Measurements from ENCODE around the gene PRXL2B.
"Not testable (repeated sequence)": the region's sequence is repeated elsewhere in the genome, so short reads cannot be mapped to it uniquely, and the experiment has no call there.

PRXL2B gene

DNA sequence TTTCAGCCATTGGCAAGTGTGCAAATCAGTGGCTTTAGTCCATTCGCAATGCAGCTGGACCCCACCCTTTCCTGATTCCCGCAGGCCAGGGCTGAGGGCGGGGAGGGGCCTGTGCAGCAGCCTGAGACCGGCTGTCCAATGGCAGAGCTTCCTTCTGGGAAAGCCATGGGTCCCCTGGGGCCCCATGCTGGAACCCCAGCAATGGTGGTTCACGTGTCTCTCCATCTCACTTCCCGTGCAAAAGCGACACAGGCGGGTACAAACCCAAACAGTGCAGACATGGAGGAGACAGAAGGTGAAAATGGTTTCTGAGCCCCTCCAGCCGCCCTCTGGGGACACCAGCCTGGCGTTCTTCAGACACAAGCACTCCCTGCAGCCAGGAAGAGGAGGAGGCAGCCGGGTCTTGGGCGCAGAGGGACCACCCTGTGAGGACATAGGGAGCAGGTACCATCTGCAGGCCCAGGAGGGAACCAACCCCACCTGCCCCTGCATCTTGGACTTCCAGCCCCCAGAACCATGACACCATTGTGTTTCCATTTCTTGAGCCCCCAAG lies 36.2 kb upstream of the PRXL2B start:
- not testable (repeated sequence) for DNase-seq (ENCODE audit: low spot score)

DNA sequence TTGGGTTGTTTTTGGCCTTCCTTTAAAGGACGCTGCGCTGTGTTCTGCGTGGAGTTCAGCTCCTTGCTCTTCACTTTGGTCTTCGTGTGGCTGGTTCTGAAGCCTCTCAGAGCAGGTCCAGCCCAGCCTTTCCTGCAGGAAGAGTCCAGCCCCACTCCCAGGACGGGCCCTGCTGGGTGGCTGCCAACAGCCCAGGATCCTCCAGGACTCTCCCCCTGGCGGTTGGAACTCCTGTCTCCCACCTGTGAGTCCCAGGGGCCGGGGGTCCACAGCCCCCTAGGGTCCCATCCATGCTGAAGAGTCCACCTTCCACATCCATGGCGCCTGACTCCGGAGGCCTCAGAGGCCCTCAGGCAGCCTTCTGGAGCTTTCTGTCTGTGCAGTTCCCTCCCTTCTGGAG lies 35.0 kb upstream of the PRXL2B start:
- DNase-seq (ENCODE audit: low spot score), result not testable (repeated sequence)

DNA sequence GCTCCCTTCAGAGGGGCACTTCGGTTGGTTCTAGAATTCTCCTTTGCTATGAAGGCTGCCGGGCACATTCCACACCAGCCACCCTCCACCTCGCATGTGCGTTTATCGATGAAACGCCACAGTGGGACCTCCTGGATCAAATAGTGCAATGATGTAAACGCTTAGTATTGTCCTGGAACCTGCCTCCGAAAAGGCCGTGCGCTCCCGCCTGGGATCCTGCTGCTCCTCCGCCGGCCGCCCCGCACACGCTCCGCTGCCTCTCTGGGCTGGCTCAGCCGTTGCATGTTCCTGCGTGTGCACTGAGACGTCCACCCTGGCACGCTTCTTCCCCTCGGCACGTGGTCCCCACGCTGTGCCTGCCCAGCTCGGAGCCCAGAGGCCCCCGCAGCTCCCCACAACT lies 34.4 kb upstream of the PRXL2B start:
- DNase-seq (ENCODE audit: low spot score), result no peak

DNA sequence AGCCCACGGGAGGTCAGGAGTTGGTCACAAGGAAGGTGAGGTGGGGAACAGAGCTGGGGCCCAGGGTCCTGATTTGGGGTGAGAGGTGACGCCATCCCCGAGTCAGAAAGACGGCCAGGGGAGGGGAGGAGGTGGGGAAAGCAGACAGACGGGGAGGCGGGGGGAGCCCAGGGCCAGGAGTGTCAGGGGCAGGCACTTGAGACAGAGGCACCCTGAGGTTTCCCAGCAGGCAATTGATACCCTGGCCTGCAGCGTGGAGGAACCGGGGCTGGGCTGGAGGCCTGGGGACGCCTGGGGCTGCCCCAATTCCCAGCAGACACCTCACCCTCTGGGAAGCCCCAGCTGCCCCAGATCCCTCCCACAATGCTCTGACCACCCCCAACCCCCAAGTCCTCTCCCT lies 33.5 kb upstream of the PRXL2B start:
- DNase-seq (ENCODE audit: low spot score), result not testable (repeated sequence)

DNA sequence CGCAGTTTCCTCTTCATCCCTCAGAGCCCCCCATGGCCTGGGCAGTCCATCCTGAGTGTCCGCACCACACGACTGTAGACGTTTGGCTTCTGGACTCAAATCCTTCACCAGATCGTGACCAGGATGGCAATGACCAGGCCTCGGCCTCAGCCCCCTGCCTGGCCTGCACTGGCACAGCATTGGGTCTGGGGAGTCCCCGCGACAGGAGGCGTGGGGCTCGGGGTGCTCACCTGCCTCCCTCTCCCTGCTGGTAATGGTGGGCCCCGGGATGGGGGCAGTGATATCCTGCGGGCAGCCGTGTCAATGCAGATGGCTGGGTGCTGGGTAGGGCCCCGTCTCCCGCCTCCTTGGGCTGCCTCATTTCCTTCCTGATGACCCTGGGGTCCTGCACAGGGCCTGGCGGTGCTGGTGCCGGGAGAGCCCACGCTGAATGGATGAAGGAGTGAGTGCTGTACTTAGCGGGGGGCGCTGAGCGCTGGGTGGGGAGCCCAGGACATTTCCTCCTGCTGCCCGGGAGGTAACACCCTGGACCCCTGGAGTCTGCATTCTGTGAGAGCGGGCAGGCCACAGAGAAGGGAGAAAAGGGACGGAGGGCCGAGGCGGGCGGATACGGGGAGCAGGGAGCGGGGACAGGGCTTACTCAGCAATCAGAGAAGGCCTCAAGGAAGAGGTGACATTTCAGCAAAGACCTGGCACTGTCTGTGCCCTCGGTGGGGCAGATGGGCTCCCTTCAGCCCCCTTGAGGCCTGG lies 32.5 kb upstream of the PRXL2B start:
- no peak for DNase-seq (ENCODE audit: low spot score)

DNA sequence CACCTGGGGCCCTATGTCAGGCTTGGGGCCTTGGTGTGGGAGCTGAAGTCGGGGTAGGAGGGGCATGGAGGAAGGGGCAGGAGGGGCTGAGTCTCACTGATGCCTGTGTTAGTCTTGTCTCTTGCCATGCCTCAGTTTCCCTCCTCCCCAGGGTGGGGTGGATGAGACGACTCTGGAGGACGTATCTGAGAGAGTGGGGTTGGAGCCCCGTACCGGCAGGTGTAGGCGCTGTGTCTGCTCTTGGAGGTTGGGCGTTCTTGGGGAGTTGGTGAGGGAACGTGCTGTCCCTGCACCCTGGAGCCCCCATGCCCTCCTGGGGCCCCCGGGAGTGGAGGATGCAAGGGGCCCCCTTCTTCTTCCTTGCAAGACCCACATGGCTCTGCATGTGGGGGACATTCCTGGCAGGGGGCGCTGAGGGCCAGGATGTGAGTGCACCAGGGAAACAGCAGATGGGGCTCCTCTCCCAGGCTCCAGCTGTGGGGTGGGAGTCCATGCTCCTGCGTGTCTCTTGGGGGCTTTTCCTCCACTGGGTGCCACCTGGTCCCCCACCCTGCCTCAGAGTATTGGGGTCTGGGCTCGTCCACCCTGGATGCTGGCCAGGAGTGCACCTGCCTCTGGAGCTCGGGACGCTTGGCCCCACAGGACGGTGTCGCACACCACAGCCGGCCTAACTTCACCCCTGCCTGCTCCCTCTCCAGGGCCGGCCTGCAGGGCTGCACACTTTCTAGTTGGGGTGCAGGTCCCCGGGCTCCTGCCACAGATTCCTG lies 31.8 kb upstream of the PRXL2B start:
- DNase-seq (ENCODE audit: low spot score), result no peak

DNA sequence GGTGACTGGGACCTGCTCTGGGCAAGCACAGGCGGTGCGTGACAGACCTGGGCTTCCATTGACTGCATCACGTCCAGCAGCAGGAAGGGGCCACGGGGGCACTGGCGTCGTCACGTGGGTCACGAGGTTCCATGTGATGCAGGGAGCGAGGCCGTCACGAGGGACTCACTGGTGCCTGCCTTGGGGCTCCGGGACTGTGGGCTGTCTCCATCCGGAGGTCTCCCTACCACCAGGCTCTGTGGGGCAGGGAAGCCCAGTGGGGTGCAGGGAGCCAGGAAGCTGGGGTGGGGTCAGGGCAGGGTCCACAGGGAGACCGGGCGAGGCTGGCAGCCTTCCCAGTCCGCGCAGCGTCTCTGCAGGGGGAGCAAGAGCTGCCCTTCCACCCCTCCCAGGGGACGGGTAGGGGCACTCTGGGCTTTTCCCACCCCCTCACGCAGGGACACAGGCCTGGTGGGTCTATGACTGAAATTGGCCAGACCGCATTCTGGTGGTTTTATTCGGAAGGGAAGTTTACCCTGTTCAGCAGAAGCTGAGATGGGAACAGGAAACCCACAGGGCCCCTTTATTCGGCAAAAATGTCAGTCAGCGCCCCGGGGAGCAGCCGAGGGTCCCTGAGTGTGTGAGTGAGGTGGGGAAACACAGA lies 30.8 kb upstream of the PRXL2B start:
- no peak for DNase-seq (ENCODE audit: low spot score)

DNA sequence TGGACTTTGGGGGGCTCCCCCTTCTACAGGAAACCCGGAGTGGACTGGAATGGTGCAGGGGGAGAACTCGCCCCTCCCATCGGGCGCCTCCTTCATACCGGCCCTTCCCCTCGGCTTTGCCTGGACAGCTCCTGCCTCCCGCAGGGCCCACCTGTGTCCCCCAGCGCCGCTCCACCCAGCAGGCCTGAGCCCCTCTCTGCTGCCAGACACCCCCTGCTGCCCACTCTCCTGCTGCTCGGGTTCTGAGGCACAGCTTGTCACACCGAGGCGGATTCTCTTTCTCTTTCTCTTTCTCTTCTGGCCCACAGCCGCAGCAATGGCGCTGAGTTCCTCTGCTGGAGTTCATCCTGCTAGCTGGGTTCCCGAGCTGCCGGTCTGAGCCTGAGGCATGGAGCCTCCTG lies 30.3 kb upstream of the PRXL2B start, which contains the start of gene TNFRSF14:
TSS of gene TNFRSF14 (plus strand) at position 95 of the 401 bp plus-strand sequence. CDS start at position 389, 294 bp downstream.
- DNase-seq (ENCODE audit: low spot score), result no peak

DNA sequence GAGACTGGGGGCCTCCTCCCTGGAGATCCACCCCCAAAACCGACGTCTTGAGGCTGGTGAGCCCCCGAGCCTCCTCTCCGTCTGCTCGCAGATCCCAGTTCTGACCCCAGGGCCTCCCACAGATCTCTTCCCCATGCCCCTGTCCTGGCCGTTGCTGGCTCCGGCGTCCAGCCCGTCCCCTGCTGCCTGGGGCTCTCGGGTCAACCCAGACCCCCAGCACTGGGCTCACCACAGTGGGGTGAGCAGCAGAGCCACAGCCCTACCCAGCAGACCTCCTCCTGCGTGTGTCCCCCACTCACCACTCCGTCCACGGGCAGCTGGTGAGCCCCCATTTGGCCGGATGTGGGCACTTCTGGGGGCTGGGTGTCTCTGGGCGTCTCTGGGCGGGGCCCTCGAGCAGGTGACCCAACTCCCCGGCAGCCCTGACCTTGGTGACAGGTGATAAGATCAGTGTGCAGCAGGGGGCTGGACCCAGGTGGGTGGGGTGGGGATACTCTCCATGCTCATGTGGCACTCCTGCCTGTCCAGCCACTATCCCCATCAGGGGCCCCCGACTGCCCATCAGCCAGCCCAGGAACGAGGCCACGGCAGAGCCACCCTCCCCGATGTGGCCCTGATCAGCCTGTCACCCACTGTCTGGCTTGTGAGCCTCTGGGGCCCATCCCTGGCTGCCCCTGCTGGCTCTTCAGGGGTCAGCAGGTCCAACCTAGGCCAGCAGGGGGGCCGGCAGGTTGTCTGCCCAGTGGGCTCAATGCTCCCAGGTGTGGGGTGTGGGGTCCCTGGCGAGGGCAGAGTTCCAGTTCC lies 29.7 kb upstream of the PRXL2B start:
- DNase-seq (ENCODE audit: low spot score), result no peak

DNA sequence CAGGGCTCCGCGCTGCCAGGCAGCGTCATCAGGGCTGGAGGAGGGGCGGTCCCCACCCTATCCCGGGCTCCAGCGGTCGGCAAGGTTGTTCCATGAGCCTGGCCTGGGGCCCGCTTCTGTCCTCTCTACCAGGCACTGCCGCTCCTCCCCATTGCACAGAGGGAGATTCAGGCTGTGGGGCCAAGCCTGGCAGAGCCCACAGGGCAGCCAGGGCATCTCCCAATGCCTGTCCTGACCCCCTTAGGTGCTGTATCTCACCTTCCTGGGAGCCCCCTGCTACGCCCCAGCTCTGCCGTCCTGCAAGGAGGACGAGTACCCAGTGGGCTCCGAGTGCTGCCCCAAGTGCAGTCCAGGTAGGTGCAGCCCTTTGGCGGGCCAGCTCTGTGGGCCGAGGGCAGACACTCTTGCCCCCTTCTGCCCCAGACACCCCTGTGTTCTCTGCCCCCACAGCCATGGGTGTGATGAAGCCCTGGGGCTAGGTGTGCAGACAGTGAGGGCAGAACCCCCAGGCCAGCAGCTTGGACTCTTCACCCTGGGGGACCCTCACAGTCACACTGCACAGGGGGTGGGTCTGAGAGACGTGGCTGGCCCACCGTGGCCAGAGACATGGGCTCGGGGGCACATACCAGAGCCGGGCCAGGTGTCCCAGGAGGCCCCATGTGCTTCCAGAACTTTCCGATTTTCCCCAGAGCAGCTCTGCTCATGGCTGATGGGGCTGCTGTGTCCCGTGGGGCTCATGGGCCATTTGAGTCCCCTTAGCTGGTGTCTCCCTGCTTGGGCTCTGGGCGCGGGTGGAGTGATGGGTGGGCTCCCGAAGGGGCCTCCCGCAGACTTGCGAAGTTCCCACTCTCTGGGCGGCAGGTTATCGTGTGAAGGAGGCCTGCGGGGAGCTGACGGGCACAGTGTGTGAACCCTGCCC lies 28.8 kb upstream of the PRXL2B start:
- no peak for DNase-seq (ENCODE audit: low spot score)

DNA sequence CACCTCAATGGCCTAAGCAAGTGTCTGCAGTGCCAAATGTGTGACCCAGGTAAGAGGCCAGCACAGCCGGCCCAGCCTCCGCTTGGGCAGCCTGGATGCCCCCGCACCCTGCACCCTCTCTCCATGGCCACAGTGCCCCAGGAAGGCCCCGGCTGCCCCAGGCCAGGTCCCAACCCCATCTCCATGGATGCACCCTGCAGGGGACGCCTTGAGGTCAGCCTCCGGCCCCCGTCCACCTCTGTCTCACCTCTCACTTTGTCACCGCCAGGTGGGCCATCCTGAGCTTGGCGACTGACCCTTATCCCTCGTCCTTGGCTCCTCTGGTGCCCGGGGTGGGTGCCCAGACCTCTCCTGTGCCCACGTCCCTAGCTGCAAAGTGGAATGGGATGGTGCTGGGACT lies 28.2 kb upstream of the PRXL2B start:
- no peak for DNase-seq (ENCODE audit: low spot score)

DNA sequence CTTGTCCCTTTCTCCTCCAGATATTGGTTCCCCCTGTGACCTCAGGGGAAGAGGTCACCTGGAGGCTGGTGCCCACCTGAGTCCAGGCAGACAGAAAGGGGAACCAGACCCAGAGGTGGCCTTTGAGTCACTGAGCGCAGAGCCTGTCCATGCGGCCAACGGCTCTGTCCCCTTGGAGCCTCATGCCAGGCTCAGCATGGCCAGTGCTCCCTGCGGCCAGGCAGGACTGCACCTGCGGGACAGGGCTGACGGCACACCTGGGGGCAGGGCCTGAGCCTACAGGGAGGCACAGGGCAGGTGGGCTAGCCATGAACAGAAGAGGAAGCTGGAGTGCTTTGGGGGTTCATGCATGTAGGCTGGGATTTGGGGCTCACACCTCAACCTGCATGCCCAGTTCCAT lies 27.7 kb upstream of the PRXL2B start:
- DNase-seq (ENCODE audit: low spot score), result no peak

DNA sequence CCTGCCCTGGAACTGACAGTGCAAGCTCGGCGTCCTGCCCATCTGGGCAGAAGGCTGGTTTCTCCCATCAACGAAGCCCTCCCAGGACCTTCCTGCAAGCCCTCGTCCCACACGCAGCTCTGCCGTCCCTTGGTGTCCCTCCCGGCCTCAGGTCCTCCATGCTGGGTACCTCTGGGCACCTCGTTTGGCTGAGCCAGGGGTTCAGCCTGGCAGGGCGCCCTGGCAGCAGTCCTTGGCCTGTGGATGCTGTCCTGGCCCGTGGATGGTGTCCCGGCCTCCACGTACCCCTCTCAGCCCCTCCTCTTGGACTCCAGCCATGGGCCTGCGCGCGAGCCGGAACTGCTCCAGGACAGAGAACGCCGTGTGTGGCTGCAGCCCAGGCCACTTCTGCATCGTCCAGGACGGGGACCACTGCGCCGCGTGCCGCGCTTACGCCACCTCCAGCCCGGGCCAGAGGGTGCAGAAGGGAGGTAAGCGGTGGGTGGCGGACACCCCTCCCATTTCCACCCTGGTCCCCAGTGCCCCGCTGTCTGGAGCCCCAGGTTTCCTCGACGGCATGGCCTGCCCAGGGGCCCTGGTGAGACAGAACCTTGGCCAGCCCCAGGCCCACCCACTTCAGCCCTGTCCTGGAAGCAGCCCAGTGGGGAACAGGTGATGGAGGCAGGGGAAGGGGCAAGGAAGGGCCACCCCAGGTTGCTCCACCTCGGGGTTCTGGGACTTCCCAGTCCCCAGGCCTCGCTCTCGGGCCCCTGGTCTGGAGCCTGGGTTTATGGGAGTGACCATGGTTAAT lies 26.9 kb upstream of the PRXL2B start:
- DNase-seq (ENCODE audit: low spot score), result no peak

DNA sequence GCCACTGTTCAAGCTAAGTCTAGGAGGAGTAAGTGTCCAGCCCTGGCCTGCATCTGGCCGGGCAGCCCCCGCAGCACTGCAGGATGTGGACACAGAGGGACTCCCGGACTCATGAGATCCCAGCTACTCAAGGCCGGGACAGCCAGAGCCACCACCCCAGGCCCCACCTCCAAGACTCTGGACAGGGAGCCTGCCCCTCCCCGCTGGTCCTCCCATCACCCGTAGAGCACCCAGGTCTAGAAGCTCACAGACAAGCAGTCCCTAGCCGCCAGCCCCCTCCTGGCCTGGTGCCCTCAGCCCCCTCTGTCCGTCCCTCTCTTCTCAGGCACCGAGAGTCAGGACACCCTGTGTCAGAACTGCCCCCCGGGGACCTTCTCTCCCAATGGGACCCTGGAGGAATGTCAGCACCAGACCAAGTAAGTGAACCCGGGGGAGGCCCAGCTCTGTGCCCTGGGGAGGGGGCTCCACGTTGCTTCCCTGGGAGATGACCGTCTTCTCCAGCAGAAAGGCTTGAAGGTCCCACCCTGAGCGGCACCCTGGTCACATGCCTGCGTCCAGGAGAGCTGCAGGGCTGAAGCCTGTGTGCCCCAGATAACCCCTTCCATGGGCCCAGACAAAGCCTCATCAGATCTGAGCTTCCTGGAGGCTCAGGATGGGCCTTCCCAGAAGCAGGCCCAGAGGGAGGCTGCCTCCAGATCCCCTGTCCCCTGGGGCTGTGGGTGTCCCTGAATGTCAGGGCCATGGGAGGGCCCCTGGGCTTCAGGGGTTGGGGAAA lies 26.1 kb upstream of the PRXL2B start:
- no peak for DNase-seq (ENCODE audit: low spot score)

DNA sequence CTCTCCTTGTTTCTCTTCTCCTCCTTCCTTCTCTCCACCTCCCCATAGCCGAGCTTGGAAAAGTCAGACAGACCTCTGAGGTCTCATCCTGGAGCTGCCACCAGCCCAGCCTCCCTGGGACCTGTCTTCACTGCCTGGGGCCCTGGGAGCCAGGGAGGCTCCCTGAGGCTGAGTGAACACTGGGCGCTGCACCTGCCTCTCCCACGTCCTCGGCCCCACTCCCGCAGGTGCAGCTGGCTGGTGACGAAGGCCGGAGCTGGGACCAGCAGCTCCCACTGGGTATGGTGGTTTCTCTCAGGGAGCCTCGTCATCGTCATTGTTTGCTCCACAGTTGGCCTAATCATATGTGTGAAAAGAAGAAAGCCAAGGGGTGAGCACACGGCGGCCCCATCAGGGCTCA lies 25.1 kb upstream of the PRXL2B start:
- DNase-seq (ENCODE audit: low spot score), result no peak

DNA sequence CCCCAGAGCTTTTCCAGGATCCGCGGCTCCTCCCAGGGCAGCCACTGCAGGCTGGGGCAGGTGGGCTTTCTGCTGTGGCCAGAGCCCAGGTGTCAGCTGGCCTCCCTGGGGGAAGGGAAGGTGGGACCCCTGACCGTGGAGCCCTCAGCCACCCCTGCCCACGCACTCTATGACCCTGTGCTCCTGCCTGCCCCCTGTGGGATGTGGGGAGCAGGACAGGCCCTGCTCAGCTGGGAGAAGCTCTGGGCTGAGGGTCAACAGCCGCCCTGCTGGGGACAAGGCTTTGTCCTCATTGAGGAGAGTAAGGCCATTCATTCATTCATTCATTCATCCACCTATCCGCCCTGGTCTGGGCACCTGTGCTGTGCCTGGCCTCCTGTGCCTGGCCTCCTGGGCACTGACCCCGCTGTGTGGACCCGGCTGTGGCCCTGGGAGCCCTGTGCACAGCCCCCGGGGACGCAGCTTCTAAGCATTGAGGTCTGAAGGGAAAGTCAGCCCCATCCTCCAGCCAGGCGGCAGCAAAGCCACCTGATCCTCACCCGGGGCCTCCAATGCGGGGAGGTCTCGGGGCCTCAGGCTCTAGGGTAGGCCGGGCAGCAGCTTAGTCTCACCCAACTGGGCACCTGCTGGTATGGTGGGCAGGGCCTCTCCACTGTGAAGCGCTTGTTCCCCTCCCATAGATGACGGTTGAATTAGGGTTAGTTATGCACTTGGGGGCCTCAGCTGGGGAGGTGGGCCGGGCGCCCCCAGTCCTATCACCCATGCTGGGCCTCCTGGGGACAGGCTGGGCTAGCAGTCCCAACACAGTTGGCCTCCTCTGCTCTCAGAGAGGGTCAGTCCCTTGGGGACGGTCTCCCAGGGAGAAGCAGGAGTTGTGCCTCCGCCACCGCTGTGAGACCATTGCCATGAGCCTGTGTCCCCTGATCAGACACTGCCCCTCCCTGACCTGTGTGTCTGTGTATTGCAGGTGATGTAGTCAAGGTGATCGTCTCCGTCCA lies 24.4 kb upstream of the PRXL2B start:
- no peak for DNase-seq (ENCODE audit: low spot score)

DNA sequence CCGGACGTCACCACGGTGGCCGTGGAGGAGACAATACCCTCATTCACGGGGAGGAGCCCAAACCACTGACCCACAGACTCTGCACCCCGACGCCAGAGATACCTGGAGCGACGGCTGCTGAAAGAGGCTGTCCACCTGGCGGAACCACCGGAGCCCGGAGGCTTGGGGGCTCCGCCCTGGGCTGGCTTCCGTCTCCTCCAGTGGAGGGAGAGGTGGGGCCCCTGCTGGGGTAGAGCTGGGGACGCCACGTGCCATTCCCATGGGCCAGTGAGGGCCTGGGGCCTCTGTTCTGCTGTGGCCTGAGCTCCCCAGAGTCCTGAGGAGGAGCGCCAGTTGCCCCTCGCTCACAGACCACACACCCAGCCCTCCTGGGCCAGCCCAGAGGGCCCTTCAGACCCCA lies 23.4 kb upstream of the PRXL2B start:
- DNase-seq (ENCODE audit: low spot score), result no peak
